HG03025 (cell line): Measurements from ENCODE around the gene RRBP1.

Source experiments
- ATAC-seq: cut with Tn5 transposase; IDR thresholded peaks from one replicate; pipeline ENCODE4 v1.9.1; 2021; ENCODE audit warnings: mild to moderate bottlenecking, moderate library complexity; ENCODE audit not compliant: unreplicated experiment, low FRiP score

The RRBP1 gene, protein sequence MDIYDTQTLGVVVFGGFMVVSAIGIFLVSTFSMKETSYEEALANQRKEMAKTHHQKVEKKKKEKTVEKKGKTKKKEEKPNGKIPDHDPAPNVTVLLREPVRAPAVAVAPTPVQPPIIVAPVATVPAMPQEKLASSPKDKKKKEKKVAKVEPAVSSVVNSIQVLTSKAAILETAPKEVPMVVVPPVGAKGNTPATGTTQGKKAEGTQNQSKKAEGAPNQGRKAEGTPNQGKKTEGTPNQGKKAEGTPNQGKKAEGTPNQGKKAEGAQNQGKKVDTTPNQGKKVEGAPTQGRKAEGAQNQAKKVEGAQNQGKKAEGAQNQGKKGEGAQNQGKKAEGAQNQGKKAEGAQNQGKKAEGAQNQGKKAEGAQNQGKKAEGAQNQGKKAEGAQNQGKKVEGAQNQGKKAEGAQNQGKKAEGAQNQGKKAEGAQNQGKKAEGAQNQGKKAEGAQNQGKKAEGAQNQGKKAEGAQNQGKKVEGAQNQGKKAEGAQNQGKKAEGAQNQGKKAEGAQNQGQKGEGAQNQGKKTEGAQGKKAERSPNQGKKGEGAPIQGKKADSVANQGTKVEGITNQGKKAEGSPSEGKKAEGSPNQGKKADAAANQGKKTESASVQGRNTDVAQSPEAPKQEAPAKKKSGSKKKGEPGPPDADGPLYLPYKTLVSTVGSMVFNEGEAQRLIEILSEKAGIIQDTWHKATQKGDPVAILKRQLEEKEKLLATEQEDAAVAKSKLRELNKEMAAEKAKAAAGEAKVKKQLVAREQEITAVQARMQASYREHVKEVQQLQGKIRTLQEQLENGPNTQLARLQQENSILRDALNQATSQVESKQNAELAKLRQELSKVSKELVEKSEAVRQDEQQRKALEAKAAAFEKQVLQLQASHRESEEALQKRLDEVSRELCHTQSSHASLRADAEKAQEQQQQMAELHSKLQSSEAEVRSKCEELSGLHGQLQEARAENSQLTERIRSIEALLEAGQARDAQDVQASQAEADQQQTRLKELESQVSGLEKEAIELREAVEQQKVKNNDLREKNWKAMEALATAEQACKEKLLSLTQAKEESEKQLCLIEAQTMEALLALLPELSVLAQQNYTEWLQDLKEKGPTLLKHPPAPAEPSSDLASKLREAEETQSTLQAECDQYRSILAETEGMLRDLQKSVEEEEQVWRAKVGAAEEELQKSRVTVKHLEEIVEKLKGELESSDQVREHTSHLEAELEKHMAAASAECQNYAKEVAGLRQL (N-terminal part only)

DNA sequence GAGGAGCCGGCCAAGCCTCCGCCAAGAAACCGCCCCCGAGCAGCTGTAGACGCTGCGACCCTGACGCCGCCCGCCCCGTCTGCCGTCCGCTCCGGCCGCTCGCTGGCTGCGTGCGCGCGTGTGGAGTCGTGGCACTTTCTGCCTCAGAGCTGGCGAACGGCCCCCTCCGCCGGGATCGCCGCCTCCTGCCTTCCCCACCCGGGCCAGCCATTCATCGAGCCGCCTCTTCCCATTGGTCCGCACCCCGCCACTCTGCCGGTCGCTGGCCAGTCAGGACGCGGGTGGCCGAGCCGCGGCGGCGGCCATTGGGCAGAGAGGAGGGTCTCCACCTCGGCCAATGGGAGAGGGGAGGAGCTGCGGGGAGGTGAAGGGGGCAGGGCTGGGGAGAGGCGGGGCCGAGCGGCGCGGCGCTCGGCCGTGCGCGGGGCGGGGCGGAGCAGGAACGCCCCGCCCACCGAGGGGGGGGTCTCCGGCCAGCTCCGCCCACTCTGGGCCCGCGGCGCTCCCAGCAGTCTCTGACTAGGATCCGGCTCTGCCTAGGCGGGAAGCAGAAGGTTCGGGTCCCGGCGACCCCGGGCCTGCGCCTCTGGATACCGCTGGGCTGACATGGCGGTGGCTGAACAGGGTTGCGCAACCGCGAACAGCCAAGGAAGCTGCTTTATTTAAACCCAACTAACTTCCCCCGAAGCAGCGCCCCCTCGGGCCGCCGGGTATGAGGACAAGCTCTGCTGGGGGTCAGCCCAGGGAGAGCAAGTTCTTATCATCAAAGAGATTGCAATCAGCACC, at the start of gene RRBP1:
Gene RRBP1, minus strand, starts transcription at position 140 of the 786 bp plus-strand sequence. CDS start 21,735 bp downstream, outside the sequence.
- ATAC-seq = peak; percentile 82

DNA sequence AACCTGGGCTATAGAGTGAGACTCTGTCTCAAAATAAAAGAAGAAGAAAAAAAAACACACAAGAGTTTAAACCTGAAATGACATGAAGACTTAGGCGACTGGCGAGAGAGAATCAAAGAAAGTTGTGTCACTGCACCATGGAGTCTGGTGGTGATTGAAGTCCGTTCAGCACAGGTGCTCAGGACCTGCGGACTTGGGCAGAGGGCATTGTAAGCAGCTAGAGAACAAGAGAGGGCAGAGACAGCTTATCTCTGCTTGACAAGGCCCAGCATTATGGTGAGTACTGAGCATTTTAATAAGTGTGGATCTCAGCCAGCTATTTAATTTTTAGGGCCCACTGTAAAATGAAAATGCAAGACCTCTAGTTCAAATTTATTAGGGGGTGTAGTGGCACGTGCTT, 49.2 kb upstream of the RRBP1 start:
- no peak for ATAC-seq

DNA sequence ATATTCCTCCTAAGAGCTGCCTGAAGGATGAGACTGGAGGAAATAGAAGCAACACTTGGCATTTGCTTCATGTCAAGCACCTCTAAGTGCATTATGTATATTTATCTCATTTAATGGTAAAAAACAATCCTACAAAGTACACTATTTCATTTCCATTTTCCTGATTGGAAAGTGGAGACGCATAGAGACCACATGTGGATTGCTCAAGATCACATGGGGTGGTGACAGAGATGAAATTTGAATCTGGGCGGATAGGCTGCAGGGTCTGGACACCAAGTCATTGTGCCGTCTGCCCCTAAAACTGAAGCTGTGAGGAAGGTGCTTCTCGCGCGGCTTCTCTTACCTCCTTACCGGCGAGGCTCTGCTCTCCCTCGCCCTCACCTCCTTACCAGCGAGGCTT, 48.0 kb upstream of the RRBP1 start:
- no peak for ATAC-seq

DNA sequence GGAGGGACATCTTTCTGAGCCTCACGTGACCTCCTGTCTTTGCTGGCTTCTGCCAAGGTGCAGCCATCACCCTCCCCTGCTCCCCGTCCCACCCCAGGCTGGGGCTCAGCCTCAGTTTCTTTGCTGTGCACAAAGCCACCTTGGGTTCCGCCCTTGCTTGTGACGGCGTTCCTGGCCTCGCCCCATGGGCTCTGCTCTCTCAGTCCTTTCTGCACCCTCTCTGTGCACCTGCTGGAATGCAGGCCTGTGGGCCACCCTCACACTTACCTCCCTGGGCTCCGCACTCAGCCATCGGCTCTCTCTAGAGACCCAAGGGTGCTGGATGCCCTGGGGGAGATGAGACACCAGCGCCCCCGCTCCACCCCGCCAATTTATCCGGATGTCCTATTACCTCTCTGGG, 46.0 kb upstream of the RRBP1 start:
- no peak for ATAC-seq

DNA sequence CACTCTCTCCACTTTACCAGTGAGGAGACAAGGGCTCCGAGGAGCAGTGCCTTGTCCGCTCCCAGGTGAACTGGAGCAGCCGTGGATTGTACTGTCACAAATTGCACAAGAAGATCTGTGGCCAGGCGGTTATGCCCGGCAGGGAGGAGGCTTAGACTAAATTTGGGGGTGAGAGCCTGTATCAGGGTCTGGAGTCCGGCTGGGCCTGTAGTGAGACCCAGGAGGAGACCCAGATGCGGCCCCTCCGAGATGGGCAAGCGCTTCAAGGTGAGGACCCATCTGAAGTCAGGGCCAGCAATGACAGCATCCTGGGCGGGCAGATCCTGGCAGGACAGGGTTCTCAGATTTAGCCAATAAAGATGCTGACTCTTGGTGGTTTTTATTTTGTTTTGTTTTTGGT, 45.3 kb upstream of the RRBP1 start:
- ATAC-seq = no peak

DNA sequence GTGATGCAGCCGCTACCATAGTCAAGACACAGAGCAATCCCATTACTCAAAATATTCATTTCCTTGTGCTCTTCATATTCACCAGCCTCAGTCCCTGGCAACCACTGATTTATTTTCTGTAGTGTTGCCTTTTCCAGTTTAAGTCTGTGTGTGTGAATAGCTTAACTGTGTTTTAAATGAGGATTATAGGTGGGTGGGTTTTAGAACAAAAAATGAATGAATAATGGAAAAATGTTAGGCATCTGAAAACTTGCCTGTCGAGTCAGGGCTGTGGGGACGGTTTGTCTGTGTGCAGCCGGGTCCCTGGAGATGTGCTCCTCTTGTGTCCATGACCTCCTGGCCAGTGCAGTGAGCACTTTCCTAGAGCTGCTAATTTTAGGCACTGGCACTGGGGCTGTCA, 44.9 kb upstream of the RRBP1 start:
- no peak for ATAC-seq

DNA sequence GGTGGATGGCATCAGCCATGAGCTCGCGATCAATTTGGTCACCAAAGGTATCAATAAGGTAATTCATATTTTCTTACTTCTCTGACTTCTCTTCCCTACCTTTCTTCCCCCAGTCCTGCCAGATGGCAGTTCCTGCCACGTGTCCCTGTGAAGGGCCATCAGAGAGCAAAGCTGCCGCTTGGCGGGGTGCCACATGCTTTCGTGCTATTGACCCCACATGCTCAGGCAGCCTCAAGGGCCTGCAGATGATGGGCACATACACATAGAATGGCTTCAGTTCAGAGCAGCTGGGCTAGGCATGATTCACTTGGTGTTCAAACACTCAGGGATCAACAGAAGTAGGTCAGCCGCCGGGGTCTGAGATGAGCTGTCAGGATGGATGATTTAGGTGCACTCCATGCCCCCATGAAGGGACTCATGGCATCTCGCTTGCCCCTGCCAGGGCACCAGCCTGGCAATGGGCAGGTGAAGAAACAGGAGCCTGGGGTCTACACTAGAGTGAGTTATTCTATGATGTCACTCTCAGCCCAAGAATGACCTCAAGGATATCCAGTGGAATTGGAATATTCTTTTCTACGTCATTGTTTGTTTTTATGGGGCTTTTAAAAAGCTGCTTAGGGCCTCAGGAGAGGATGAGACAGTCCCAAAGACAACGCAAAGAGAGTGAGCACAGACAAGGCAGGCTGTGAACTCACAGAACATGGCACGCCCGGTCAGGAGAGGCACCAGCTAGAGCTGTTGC, 43.2 kb upstream of the RRBP1 start:
- ATAC-seq = no peak

DNA sequence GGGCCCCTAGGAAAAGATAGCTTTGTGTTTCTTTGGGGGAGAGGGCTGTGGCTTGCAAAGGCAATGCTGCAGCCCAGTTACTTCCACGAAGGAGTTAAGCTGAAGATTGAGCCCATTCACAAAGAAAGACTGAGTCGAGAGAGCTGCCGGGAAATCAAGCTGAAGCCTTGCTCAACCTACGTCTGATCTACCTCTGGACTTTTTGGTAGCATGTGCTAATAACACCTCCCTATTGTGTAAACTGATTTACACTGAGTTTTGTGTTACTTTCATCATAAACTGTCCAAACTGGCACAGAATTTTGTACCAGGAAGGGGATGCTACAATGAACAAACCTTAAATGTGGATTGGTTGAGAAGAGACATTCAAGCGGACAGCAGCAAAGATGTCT, 41.3 kb upstream of the RRBP1 start:
- ATAC-seq = no peak

DNA sequence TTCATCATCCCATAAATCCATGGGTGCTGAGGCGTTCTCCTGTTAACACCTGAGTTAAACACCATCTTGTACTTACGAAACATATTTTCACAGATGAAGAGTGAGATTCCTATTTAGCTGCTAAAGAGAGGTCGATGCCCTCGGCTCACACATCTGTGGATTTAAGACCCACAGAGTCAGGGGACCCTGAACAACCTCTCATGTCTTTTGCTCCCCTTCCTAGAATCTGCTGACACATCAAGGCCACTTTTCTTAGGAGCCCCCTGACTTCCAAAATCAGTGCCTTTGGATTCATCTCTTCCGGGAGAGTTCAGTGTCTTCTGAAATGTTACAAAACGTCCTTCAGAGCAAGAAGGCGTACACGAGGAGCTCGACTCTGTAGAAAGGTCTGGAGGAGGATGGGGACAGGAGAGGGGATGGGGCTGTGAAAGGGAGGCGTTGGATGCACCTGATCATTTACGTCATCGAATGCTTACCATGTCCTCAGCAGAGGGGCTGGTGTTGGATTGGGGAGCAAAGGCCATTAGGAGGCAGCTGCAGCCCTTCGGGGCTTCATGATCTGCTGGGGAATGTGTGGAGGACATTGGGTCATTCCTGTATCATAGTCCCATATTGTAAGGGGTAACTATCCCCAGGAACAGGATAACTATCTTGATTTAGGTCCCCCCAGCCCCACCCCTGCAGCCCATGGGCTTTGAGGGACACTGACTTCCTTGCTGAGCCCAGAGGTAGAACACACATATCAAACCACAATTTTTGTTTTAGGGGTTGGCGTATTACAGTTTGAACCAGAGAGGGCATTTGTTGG, 40.7 kb upstream of the RRBP1 start:
- no peak for ATAC-seq

DNA sequence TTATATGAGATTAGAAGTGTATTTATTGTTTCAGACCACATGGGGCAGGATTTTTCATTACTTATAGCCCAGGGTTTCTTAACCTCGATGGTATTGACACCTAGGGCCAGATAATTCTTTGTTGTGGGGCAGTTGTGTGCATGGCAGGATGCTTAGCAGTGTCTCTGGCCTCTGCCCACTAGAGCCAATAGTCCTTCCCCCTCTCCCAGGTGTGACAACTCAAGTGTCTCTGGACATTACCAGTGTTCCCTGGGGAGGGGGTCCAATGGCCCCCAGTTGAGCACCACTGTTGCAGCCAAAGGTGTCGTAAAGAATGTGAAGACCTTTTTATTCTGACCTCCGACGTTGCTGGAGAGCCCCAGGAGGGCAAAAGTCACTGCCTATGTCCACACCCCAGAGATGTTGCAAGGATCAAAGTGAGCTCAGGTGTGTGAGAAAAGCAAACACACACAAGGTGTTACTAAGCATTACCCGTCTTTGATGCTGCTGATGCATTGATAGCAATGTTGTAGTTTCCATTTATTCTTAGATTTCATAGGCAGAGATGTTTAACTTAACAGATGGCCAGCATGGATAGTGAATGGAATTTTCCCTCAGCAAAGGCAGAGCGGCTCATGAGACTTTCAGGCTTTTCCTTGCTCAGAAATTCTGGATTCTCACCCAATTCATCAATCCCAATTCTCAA, 39.9 kb upstream of the RRBP1 start:
- no peak for ATAC-seq

DNA sequence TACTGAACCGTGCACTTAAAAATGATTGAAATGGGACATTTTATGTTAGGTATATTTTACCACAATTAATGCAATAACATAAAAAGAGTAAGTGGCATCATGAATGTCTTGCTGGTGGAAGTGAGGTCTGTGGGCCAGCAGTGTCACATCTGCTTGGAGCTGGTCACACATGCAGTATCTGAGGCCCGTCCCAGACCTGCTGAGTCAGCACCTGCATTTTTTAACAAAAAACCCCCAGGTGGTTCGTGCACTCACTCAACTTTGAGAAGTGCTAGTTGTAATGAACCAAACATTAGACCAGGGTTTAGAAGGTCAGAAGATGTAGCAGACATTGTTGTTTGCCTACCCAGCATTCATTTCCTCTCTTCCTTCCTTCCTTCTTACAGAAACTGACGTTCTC, 38.7 kb upstream of the RRBP1 start:
- no peak for ATAC-seq

DNA sequence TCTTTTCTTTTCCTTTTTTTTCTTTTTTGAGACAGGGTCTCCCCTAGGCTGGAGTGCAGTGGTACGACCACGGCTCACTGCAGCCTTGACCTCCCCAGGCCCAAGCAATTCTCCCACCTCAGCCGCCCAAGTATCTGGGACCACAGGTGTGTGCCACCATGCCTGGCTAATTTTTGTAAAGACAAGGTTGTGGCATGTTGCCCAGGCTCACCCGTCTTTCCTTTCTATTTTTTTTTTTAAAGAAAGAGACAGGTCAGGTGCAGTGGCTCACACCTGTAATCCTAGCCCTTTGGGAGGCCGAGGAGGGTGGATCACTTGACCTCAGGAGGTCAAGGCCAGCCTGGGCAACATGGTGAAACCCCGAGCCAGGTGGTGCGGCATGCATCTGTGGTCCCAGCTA, 34.3 kb upstream of the RRBP1 start:
- no peak for ATAC-seq

DNA sequence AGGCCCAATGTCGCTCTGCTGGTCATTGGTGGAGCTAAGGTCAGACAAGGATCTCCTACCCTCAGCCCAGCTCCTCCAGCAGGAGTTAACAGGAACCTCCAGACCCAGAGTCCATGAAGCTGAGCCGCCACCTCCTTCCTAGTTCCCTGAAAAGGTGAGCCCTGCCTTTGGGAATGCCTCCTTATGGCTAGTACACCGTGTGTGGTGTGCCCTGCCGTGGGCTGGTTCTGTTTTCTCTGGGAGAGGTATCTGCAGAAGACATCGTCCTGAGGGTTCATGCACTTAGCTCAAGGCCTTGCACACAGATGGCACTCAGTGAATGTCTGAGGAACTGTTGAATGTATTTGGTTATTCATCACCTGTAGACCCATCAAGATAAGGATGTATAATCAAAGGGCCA, 33.0 kb upstream of the RRBP1 start:
- no peak for ATAC-seq

DNA sequence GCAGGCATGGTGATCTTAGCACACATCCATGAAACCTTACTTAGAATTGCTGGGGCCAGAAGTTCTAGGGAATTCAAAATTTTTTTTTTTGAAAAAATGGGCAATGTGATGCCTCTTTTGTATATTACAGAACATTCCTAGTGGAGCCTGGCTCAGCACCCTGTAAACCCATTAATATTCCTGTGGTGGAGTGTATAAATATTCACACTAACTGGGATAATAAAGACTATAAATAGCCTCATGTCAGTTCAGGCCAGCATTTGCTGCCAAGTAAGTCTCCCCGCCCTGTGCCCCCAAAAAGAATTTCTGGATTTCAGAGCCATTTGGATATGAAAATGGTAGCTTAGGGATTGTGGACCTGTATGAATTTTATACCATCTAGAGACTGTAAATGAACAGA, 32.6 kb upstream of the RRBP1 start:
- ATAC-seq = no peak

DNA sequence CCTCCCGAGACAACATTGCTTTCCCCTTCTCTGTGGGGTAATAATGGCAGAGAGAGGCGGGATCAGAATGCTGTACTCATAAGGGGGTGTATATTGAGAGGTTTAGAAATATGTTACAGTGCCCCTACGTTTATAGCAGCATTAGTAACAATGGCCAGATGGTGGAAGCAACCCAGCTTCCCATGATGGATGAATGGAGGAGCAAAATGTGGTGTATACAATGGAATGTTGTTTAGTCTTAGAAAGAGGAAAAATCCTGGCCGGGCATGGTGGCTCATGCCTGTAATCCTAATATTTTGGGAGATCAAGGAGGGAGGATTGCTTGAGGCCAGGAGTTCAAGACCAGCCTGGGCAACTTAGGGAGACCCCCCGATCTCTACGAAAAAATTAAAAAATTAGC, 30.7 kb upstream of the RRBP1 start:
- ATAC-seq = no peak

DNA sequence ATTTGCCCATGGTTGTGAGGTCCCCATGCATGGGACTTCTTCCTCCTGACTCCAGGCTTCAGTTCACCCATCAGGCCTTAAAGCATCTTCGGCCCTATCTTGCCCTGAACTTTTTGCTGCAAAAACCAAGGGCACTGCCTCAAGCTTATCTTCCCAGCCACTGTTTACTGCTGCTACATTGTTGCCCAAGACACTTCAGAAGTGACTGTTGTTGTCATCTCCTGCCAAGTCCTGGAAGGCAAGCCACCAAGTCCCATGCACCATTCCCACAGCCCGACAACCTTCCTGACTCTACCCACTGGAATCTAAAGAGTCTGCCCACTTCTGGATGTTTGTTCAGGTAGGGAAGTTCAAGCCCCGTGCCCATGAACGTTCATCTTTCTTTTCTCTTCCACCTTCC, 30.2 kb upstream of the RRBP1 start:
- ATAC-seq = no peak

DNA sequence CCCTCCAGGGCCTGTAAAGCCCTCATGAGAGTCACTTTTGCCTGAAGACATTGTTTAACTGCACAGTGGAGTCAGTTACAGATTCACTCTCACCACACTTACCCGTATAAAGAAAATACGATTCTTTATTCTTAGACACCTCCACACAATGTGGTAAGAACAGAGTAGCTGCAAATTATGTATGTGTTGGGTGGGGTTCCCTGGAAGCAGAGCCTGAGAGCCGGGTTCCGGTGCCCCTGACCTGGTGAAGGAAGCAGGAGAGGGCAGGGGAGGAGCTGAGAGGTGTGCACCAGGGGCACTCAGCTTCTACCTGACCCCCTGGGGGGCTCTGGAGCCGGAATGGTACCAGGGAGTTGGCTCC, 29.2 kb upstream of the RRBP1 start:
- ATAC-seq = no peak
